GM23338 (cell line): ENCODE measurements around the gene CTDSPL. TPM values are rescaled to one million over a fixed set of nuclear protein-coding genes. Genes with fewer than 3 reads are reported as not detected.

ENCODE experiments used
- ATAC-seq: fragments of 200-7000 bp; cut with Tn5 transposase; 3 replicates; pipeline ENCODE4 v1.9.1; 2020
- DNase-seq: peaks from one replicate; pipeline ENCODE4 v3.0.0-alpha.2; 2015; ENCODE audit warnings: low spot score
- H2AFZ ChIP-seq: fragments of 200-600 bp; sonication (generic); 2 replicates; pipeline ENCODE4 v1.8.0; 2016; ENCODE audit warnings: antibody characterized with exemption, mild to moderate bottlenecking, moderate library complexity
- H3F3A ChIP-seq: fragments of 200-600 bp; sonication (generic); replicated peaks from 2 replicates; pipeline ENCODE4 v1.8.0; 2017; ENCODE audit warnings: antibody characterized with exemption, mixed run types, low read depth
- H3K27ac ChIP-seq: fragments of 200-600 bp; sonication (generic); 2 replicates; pipeline ENCODE4 v1.6.1; 2016; ENCODE audit warnings: low read depth
- H3K27me3 ChIP-seq: fragments of 200-600 bp; sonication (generic); 2 replicates; pipeline ENCODE4 v1.8.0; 2016; ENCODE audit warnings: mild to moderate bottlenecking, mixed run types, moderate library complexity; ENCODE audit not compliant: insufficient read depth
- H3K36me3 ChIP-seq: fragments of 200-600 bp; sonication (generic); 2 replicates; pipeline ENCODE4 v1.8.0; 2016; ENCODE audit warnings: mild to moderate bottlenecking; ENCODE audit not compliant: insufficient read depth
- H3K4me1 ChIP-seq: fragments of 200-600 bp; sonication (generic); 2 replicates; pipeline ENCODE4 v1.8.0; 2016; ENCODE audit warnings: mild to moderate bottlenecking, moderate library complexity; ENCODE audit not compliant: insufficient read depth
- H3K4me2 ChIP-seq: fragments of 200-600 bp; sonication (generic); 2 replicates; pipeline ENCODE4 v1.7.1; 2017; ENCODE audit warnings: mixed run types
- H3K4me3 ChIP-seq: fragments of 200-600 bp; sonication (generic); 2 replicates; pipeline ENCODE4 v1.6.1; 2016; ENCODE audit warnings: mixed run types
- H3K79me2 ChIP-seq: fragments of 200-600 bp; sonication (generic); replicated peaks from 2 replicates; pipeline ENCODE4 v1.8.0; 2017; ENCODE audit warnings: mild to moderate bottlenecking; ENCODE audit not compliant: insufficient read depth
- H3K9me2 ChIP-seq: fragments of 200-600 bp; sonication (generic); 2 replicates; pipeline ENCODE4 v1.8.0; 2017; ENCODE audit not compliant: insufficient read depth
- H4K20me1 ChIP-seq: fragments of 200-600 bp; sonication (generic); replicated peaks from 2 replicates; pipeline ENCODE4 v1.8.0; 2017; ENCODE audit warnings: mild to moderate bottlenecking; ENCODE audit not compliant: insufficient read depth
- H3K27ac Mint-ChIP-seq: 2 replicates; pipeline ENCODE4 v1.8.0; 2020; ENCODE audit warnings: inconsistent platforms, mild to moderate bottlenecking, moderate library complexity, mixed read lengths
- H3K27me3 Mint-ChIP-seq: 3 replicates; pipeline ENCODE4 v1.8.0; 2022; ENCODE audit warnings: low read depth, mild to moderate bottlenecking, moderate library complexity, mixed read lengths, inconsistent platforms; ENCODE audit not compliant: insufficient read depth, poor library complexity
- H3K36me3 Mint-ChIP-seq: 3 replicates; pipeline ENCODE4 v1.8.0; 2021; ENCODE audit warnings: low read depth, mild to moderate bottlenecking, inconsistent platforms, moderate library complexity, mixed read lengths
- H3K4me1 Mint-ChIP-seq: 3 replicates; pipeline ENCODE4 v1.8.0; 2020; ENCODE audit warnings: mild to moderate bottlenecking, inconsistent platforms, mixed read lengths
- H3K4me3 Mint-ChIP-seq: 3 replicates; pipeline ENCODE4 v1.8.0; 2021; ENCODE audit warnings: moderate library complexity, mild to moderate bottlenecking, inconsistent platforms, mixed read lengths
- H3K9me3 Mint-ChIP-seq: 3 replicates; pipeline ENCODE4 v1.8.0; 2020; ENCODE audit warnings: moderate library complexity, mild to moderate bottlenecking, inconsistent platforms, mixed read lengths
- CREB1 ChIP-seq: fragments of 250-450 bp; sonication (Bioruptor Pico); IDR thresholded peaks from 2 replicates; pipeline ENCODE4 v1.5.0; 2020; ENCODE audit warnings: low read depth, mild to moderate bottlenecking, moderate library complexity
- ETS1 ChIP-seq: IDR thresholded peaks from 2 replicates; pipeline ENCODE4 v1.6.1; 2016; ENCODE audit warnings: antibody characterized with exemption
- EZH2phosphoT487 ChIP-seq: fragments of 200-600 bp; sonication (generic); IDR thresholded peaks from one replicate; pipeline ENCODE4 v1.8.1; 2018; ENCODE audit warnings: antibody characterized with exemption; ENCODE audit not compliant: unreplicated experiment
- JUNB ChIP-seq: IDR thresholded peaks from one replicate; pipeline ENCODE4 v1.6.1; 2016; ENCODE audit warnings: antibody characterized with exemption; ENCODE audit not compliant: unreplicated experiment
- NANOG ChIP-seq: IDR thresholded peaks from 2 replicates; pipeline ENCODE4 v1.6.1; 2016; ENCODE audit warnings: antibody characterized with exemption, borderline replicate concordance
- POLR2AphosphoS5 ChIP-seq: IDR thresholded peaks from 2 replicates; pipeline ENCODE4 v1.6.1; 2016; ENCODE audit warnings: antibody characterized with exemption, low read depth
- REST ChIP-seq: IDR thresholded peaks from one replicate; pipeline ENCODE4 v1.6.1; 2018; ENCODE audit warnings: antibody characterized with exemption; ENCODE audit not compliant: unreplicated experiment
- STAT1 ChIP-seq: IDR thresholded peaks from one replicate; pipeline ENCODE4 v1.6.1; 2016; ENCODE audit warnings: antibody characterized with exemption; ENCODE audit not compliant: unreplicated experiment
- ZNF114 ChIP-seq: fragments of 250-450 bp; sonication (Bioruptor Pico); IDR thresholded peaks from 2 replicates; pipeline ENCODE4 v1.5.0; 2020; ENCODE audit warnings: mild to moderate bottlenecking, moderate library complexity
- ZNF331 ChIP-seq: fragments of 250-450 bp; sonication (Bioruptor Pico); IDR thresholded peaks from 2 replicates; pipeline ENCODE4 v1.5.0; 2020; ENCODE audit warnings: low read depth, mild to moderate bottlenecking, moderate library complexity
- polyA plus RNA-seq: library from polyadenylated mRNA; unstranded; fragments of >200 nt; fragmentation: Nextera tagmentation; extraction: Ambion mirVana; gene quantifications from 2 replicates; pipeline ENCODE4 v1.2.1, GENCODE V29; 2016
- total RNA-seq: library from RNA; depleted of rRNA; stranded (reverse); fragments of >200 nt; shearing (Covaris generic); gene quantifications from 2 replicates; pipeline ENCODE4 v1.2.3, GENCODE V29; 2014
- TF ChIP-seq, protein P1 (sequence below): fragments of 250-450 bp; sonication (Bioruptor Pico); IDR thresholded peaks from 2 replicates; pipeline ENCODE4 v1.5.0; 2020; ENCODE audit warnings: mild to moderate bottlenecking, moderate library complexity

The CTDSPL gene
- total and polyA plus RNA-seq, 2 experiments from 2014 or later: 23.2 to 42.0 TPM

GRCh38 chr3:37963635-37964034 lies 102.0 kb downstream of the CTDSPL start:
- Histone ChIP-seq H3K4me1 (peaks cover 34% of the 10 kb centered on the region), H2AFZ (no peak overlapping the region), H3K27ac (peak overlapping the region; percentile 88; the same call in 1 of the 2 replicates), H3F3A (no peaks in the 10 kb centered on the region), H3K9me2 (no peaks in the 10 kb centered on the region), H3K4me2 (no peak overlapping the region), H4K20me1 (no peaks in the 10 kb centered on the region), H3K79me2 (no peaks in the 10 kb centered on the region), H3K4me3 (no peak overlapping the region), H3K36me3 (no peaks in the 10 kb centered on the region), H3K27me3 (no peaks in the 10 kb centered on the region)
- TF ChIP-seq POLR2AphosphoS5 (no peak), ZNF114 (CRISPR knock-in tag) (no peak), EZH2phosphoT487 (no peak)
- no peak for DNase-seq
- Mint-ChIP-seq H3K9me3 (no peaks in the 10 kb centered on the region), H3K27me3 (peaks cover 2% of the 10 kb centered on the region), H3K4me3 (no peak overlapping the region), H3K4me1 (peaks cover 34% of the 10 kb centered on the region), H3K27ac (0 out of 2 replicates have a peak overlapping the region, but pooled peaks have one; percentile 96), H3K36me3 (peaks cover 4% of the 10 kb centered on the region; the same call in 2 of the 3 replicates)
- ATAC-seq: no peak

DNA sequence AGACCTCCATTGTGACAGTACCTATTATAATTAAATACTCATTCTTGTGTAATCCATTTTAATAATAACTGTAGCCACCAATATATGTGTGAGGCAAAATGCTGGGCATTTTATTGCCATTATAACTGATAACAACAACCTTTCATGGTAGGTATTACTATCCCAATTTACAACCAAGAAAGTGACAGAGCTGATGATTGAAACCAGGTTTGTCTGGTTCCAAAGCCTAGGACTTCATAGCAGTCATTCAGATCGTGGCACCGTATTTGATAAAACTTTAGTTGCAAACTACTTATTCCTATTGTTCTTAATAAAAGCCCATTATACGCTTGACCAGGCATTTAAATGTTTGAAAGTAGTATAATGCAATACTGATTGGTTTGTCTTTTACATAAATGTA lies 102.5 kb downstream of the CTDSPL start:
- Histone ChIP-seq H3K4me2 (no peak overlapping the region), H3K4me3 (no peak overlapping the region), H4K20me1 (no peaks in the 10 kb centered on the region), H3K27me3 (no peaks in the 10 kb centered on the region), H3K9me2 (no peaks in the 10 kb centered on the region), H3K36me3 (no peaks in the 10 kb centered on the region), H3K4me1 (peaks cover 35% of the 10 kb centered on the region), H3K79me2 (no peaks in the 10 kb centered on the region), H3F3A (no peaks in the 10 kb centered on the region), H2AFZ (no peak overlapping the region), H3K27ac (no peak overlapping the region)
- ATAC-seq: no peak
- Mint-ChIP-seq H3K27me3 (peaks cover 2% of the 10 kb centered on the region), H3K4me3 (no peak overlapping the region), H3K36me3 (peaks cover 4% of the 10 kb centered on the region; the same call in 2 of the 3 replicates), H3K27ac (no peak overlapping the region), H3K4me1 (peaks cover 39% of the 10 kb centered on the region), H3K9me3 (no peaks in the 10 kb centered on the region)
- no peak for DNase-seq
- TF ChIP-seq JUNB: no peak
- TF ChIP-seq EZH2phosphoT487: no peak
- TF ChIP-seq ETS1: no peak
- TF ChIP-seq ZNF331 (CRISPR knock-in tag): no peak
- TF ChIP-seq CREB1 (CRISPR knock-in tag): no peak
- TF ChIP-seq, protein P1, sequence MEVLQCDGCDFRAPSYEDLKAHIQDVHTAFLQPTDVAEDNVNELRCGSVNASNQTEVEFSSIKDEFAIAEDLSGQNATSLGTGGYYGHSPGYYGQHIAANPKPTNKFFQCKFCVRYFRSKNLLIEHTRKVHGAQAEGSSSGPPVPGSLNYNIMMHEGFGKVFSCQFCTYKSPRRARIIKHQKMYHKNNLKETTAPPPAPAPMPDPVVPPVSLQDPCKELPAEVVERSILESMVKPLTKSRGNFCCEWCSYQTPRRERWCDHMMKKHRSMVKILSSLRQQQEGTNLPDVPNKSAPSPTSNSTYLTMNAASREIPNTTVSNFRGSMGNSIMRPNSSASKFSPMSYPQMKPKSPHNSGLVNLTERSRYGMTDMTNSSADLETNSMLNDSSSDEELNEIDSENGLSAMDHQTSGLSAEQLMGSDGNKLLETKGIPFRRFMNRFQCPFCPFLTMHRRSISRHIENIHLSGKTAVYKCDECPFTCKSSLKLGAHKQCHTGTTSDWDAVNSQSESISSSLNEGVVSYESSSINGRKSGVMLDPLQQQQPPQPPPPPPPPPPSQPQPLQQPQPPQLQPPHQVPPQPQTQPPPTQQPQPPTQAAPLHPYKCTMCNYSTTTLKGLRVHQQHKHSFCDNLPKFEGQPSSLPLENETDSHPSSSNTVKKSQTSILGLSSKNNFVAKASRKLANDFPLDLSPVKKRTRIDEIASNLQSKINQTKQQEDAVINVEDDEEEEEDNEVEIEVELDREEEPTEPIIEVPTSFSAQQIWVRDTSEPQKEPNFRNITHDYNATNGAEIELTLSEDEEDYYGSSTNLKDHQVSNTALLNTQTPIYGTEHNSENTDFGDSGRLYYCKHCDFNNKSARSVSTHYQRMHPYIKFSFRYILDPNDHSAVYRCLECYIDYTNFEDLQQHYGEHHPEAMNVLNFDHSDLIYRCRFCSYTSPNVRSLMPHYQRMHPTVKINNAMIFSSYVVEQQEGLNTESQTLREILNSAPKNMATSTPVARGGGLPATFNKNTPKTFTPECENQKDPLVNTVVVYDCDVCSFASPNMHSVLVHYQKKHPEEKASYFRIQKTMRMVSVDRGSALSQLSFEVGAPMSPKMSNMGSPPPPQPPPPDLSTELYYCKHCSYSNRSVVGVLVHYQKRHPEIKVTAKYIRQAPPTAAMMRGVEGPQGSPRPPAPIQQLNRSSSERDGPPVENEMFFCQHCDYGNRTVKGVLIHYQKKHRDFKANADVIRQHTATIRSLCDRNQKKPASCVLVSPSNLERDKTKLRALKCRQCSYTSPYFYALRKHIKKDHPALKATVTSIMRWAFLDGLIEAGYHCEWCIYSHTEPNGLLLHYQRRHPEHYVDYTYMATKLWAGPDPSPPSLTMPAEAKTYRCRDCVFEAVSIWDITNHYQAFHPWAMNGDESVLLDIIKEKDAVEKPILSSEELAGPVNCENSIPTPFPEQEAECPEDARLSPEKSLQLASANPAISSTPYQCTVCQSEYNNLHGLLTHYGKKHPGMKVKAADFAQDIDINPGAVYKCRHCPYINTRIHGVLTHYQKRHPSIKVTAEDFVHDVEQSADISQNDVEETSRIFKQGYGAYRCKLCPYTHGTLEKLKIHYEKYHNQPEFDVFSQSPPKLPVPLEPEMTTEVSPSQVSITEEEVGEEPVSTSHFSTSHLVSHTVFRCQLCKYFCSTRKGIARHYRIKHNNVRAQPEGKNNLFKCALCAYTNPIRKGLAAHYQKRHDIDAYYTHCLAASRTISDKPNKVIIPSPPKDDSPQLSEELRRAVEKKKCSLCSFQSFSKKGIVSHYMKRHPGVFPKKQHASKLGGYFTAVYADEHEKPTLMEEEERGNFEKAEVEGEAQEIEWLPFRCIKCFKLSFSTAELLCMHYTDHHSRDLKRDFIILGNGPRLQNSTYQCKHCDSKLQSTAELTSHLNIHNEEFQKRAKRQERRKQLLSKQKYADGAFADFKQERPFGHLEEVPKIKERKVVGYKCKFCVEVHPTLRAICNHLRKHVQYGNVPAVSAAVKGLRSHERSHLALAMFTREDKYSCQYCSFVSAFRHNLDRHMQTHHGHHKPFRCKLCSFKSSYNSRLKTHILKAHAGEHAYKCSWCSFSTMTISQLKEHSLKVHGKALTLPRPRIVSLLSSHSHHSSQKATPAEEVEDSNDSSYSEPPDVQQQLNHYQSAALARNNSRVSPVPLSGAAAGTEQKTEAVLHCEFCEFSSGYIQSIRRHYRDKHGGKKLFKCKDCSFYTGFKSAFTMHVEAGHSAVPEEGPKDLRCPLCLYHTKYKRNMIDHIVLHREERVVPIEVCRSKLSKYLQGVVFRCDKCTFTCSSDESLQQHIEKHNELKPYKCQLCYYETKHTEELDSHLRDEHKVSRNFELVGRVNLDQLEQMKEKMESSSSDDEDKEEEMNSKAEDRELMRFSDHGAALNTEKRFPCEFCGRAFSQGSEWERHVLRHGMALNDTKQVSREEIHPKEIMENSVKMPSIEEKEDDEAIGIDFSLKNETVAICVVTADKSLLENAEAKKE (CRISPR knock-in tag): no peak
- no peak for TF ChIP-seq NANOG
- no peak for TF ChIP-seq STAT1
- no peak for TF ChIP-seq ZNF114 (CRISPR knock-in tag)
- TF ChIP-seq REST: no peak
- no peak for TF ChIP-seq POLR2AphosphoS5
